GM12878 (cell line): Measurements from ENCODE around the gene DMD.

Experiments used
- DPF2 ChIP-seq: fragments of 450-650 bp; IDR thresholded peaks from 2 replicates; pipeline ENCODE4 v1.6.1; 2017; ENCODE audit warnings: mild to moderate bottlenecking
- EP300 ChIP-seq, 2 experiments: fragments of 150-350 bp in 1 of 2; IDR thresholded peaks; 2 replicates each; pipeline ENCODE4 v1.6.1; 2011 to 2012; ENCODE audit warnings: low read depth in 2 of 2, low read length in 2 of 2, borderline replicate concordance in 1 of 2, improper control_type of control experiment in 1 of 2, inconsistent platforms in 1 of 2; ENCODE audit not compliant: control insufficient read depth in 1 of 2
- HDGF ChIP-seq: fragments of 450-650 bp; IDR thresholded peaks from 2 replicates; pipeline ENCODE4 v1.6.1; 2016; ENCODE audit warnings: antibody characterized with exemption
- MTA2 ChIP-seq: fragments of 450-650 bp; IDR thresholded peaks from 2 replicates; pipeline ENCODE4 v1.6.1; 2016; ENCODE audit warnings: low read depth, mild to moderate bottlenecking, moderate library complexity
- NR2F1 ChIP-seq: fragments of 450-650 bp; conservative IDR thresholded peaks from 2 replicates; pipeline ENCODE4 v1.6.1; 2017; ENCODE audit warnings: mild to moderate bottlenecking
- POU2F2 ChIP-seq: IDR thresholded peaks from 3 replicates; pipeline ENCODE4 v1.6.1; 2011; ENCODE audit warnings: low read depth, mild to moderate bottlenecking, low read length, borderline replicate concordance
- RFX5 ChIP-seq: IDR thresholded peaks from 2 replicates; pipeline ENCODE4 v1.6.1; 2011; ENCODE audit warnings: low read depth, low read length, improper control_type of control experiment
- SREBF1 ChIP-seq: IDR thresholded peaks from 2 replicates; pipeline ENCODE4 v1.6.1; 2012; ENCODE audit warnings: mild to moderate bottlenecking, low read length
- ZNF384 ChIP-seq: IDR thresholded peaks from 2 replicates; pipeline ENCODE4 v1.6.1; 2012; ENCODE audit warnings: low read depth, mild to moderate bottlenecking, low read length, improper control_type of control experiment, borderline replicate concordance
- TF ChIP-seq, protein P1 (sequence below), 3 experiments: IDR thresholded peaks in 2 of 3; conservative IDR thresholded peaks in 1 of 3; 2 replicates each; pipeline ENCODE4 v1.5.1; 2011; ENCODE audit warnings: low read depth in 3 of 3, low read length in 3 of 3, mild to moderate bottlenecking in 3 of 3, control low read depth in 2 of 3, moderate library complexity in 2 of 3, inconsistent platforms in 1 of 3, mixed read lengths in 1 of 3; ENCODE audit not compliant: control insufficient read depth in 2 of 3, insufficient read depth in 1 of 3; ENCODE audit errors: extremely low read depth in 1 of 3
- TF ChIP-seq, protein P2 (sequence below): fragments of 450-650 bp; IDR thresholded peaks from 2 replicates; pipeline ENCODE4 v1.6.1; 2017; ENCODE audit warnings: mild to moderate bottlenecking
- TF ChIP-seq, protein P3 (sequence below): fragments of 450-650 bp; formaldehyde crosslinking; IDR thresholded peaks from 2 replicates; pipeline ENCODE4 v1.4.0; 2022; ENCODE audit warnings: mild to moderate bottlenecking, moderate library complexity

GRCh38 chrX:31993637-31994036 lies 1217.7 kb downstream of the DMD start:
- TF ChIP-seq MTA2 (no peak), NR2F1 (no peak), SREBF1 (no peak), POU2F2 (no peak), DPF2 (no peak), EP300 (IDR thresholded peaks at IDR 0.05; ENCODE audit: borderline replicate concordance in 1 of 2, control insufficient read depth in 1 of 2, low read depth in 2 of 2, low read length in 2 of 2) (no peak), HDGF (no peak), ZNF384 (no peak), RFX5 (no peak)
- TF ChIP-seq, protein P1, sequence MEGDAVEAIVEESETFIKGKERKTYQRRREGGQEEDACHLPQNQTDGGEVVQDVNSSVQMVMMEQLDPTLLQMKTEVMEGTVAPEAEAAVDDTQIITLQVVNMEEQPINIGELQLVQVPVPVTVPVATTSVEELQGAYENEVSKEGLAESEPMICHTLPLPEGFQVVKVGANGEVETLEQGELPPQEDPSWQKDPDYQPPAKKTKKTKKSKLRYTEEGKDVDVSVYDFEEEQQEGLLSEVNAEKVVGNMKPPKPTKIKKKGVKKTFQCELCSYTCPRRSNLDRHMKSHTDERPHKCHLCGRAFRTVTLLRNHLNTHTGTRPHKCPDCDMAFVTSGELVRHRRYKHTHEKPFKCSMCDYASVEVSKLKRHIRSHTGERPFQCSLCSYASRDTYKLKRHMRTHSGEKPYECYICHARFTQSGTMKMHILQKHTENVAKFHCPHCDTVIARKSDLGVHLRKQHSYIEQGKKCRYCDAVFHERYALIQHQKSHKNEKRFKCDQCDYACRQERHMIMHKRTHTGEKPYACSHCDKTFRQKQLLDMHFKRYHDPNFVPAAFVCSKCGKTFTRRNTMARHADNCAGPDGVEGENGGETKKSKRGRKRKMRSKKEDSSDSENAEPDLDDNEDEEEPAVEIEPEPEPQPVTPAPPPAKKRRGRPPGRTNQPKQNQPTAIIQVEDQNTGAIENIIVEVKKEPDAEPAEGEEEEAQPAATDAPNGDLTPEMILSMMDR (IDR thresholded peaks at IDR 0.05 in 2 of 3, conservative IDR thresholded peaks at IDR 0.05 in 1 of 3; ENCODE audit: control insufficient read depth in 2 of 3, extremely low read depth in 1 of 3, insufficient read depth in 1 of 3, low read depth in 3 of 3, low read length in 3 of 3), result no peak
- TF ChIP-seq, protein P2, sequence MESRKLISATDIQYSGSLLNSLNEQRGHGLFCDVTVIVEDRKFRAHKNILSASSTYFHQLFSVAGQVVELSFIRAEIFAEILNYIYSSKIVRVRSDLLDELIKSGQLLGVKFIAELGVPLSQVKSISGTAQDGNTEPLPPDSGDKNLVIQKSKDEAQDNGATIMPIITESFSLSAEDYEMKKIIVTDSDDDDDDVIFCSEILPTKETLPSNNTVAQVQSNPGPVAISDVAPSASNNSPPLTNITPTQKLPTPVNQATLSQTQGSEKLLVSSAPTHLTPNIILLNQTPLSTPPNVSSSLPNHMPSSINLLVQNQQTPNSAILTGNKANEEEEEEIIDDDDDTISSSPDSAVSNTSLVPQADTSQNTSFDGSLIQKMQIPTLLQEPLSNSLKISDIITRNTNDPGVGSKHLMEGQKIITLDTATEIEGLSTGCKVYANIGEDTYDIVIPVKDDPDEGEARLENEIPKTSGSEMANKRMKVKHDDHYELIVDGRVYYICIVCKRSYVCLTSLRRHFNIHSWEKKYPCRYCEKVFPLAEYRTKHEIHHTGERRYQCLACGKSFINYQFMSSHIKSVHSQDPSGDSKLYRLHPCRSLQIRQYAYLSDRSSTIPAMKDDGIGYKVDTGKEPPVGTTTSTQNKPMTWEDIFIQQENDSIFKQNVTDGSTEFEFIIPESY, result no peak
- TF ChIP-seq, protein P3, sequence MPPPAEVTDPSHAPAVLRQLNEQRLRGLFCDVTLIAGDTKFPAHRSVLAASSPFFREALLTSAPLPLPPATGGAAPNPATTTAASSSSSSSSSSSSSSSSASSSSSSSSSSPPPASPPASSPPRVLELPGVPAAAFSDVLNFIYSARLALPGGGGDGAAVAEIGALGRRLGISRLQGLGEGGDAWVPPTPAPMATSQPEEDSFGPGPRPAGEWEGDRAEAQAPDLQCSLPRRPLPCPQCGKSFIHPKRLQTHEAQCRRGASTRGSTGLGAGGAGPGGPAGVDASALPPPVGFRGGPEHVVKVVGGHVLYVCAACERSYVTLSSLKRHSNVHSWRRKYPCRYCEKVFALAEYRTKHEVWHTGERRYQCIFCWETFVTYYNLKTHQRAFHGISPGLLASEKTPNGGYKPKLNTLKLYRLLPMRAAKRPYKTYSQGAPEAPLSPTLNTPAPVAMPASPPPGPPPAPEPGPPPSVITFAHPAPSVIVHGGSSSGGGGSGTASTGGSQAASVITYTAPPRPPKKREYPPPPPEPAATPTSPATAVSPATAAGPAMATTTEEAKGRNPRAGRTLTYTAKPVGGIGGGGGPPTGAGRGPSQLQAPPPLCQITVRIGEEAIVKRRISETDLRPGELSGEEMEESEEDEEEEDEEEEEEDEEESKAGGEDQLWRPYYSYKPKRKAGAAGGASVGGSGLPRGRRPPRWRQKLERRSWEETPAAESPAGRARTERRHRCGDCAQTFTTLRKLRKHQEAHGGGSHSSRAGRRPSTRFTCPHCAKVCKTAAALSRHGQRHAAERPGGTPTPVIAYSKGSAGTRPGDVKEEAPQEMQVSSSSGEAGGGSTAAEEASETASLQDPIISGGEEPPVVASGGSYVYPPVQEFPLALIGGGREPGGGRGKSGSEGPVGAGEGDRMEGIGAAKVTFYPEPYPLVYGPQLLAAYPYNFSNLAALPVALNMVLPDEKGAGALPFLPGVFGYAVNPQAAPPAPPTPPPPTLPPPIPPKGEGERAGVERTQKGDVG (CRISPR knock-in tag), result no peak
